ENCODE data around the gene HDGFL2.

The HDGFL2 gene

GRCh38 chr19:4429771-4430171, 42.3 kb upstream of the HDGFL2 start:
- no peak for TF ChIP-seq CTCF (IDR thresholded peaks at IDR 0.05; ENCODE audit: insufficient read depth, low read length, poor library complexity, severe bottlenecking)
- Histone ChIP-seq H3K36me3 (ENCODE audit: control insufficient read depth, insufficient read depth, low read length) (peaks cover 29% of the 10 kb centered on the region), H3K4me3 (replicated peaks; ENCODE audit: low read depth, low read length) (no peak overlapping the region), H3K27me3 (replicated peaks; ENCODE audit: control insufficient read depth, insufficient read depth, low read length) (no peaks in the 10 kb centered on the region)
- DNase-seq (ENCODE audit: extremely low read depth, insufficient read length), result no peak

- no peak for DNase-seq (ENCODE audit: extremely low read depth, insufficient read length)
- Histone ChIP-seq H3K27me3 (replicated peaks; ENCODE audit: control insufficient read depth, insufficient read depth, low read length) (no peaks in the 10 kb centered on the region), H3K4me3 (replicated peaks; ENCODE audit: low read depth, low read length) (no peak overlapping the region), H3K36me3 (ENCODE audit: control insufficient read depth, insufficient read depth, low read length) (peaks cover 24% of the 10 kb centered on the region)
- TF ChIP-seq CTCF (IDR thresholded peaks at IDR 0.05; ENCODE audit: insufficient read depth, low read length, poor library complexity, severe bottlenecking), result no peak
Measured at GRCh38 chr19:4430760-4431159, 41.3 kb upstream of the HDGFL2 start.

GRCh38 chr19:4431296-4431695, 40.8 kb upstream of the HDGFL2 start:
- H3K36me3 ChIP-seq (ENCODE audit: control insufficient read depth, insufficient read depth, low read length), result peaks cover 24% of the 10 kb centered on the region

GRCh38 chr19:4431808-4432674, 40.1 kb upstream of the HDGFL2 start:
- Histone ChIP-seq H3K36me3 (ENCODE audit: control insufficient read depth, insufficient read depth, low read length) (peaks cover 27% of the 10 kb centered on the region), H3K4me3 (replicated peaks; ENCODE audit: low read depth, low read length) (no peak overlapping the region), H3K27me3 (replicated peaks; ENCODE audit: control insufficient read depth, insufficient read depth, low read length) (no peaks in the 10 kb centered on the region)
- TF ChIP-seq CTCF (IDR thresholded peaks at IDR 0.05; ENCODE audit: insufficient read depth, low read length, poor library complexity, severe bottlenecking), result no peak
- DNase-seq (ENCODE audit: extremely low read depth, insufficient read length), result no peak

More at GRCh38 chr19:4431296-4431695, 40.8 kb upstream of the HDGFL2 start:
- no peak overlapping the region for H3K4me3 ChIP-seq (replicated peaks; ENCODE audit: low read depth, low read length)
- DNase-seq (ENCODE audit: extremely low read depth, insufficient read length), result no peak
- H3K27me3 ChIP-seq (replicated peaks; ENCODE audit: control insufficient read depth, insufficient read depth, low read length), result no peaks in the 10 kb centered on the region
- no peak for TF ChIP-seq CTCF (IDR thresholded peaks at IDR 0.05; ENCODE audit: insufficient read depth, low read length, poor library complexity, severe bottlenecking)

GRCh38 chr19:4432918-4433506, 39.1 kb upstream of the HDGFL2 start:
- no peak for DNase-seq (ENCODE audit: extremely low read depth, insufficient read length)
- TF ChIP-seq CTCF (IDR thresholded peaks at IDR 0.05; ENCODE audit: insufficient read depth, low read length, poor library complexity, severe bottlenecking), result no peak
- peaks cover 29% of the 10 kb centered on the region for H3K36me3 ChIP-seq (ENCODE audit: control insufficient read depth, insufficient read depth, low read length)
- H3K27me3 ChIP-seq (replicated peaks; ENCODE audit: control insufficient read depth, insufficient read depth, low read length), result no peaks in the 10 kb centered on the region
- no peak overlapping the region for H3K4me3 ChIP-seq (replicated peaks; ENCODE audit: low read depth, low read length)
